Choroid plexus epithelial cell (primary cell): ENCODE results near the gene KIF19.

ENCODE experiments used
- DNase-seq: peaks from one replicate; pipeline ENCODE4 v3.0.0-alpha.2; 2010; ENCODE audit warnings: low read depth
- H3K4me3 ChIP-seq: 2 replicates; pipeline ENCODE4 v1.5.1; 2011; ENCODE audit warnings: low read depth, mild to moderate bottlenecking, control low read depth, low read length, moderate library complexity
- CTCF ChIP-seq: conservative IDR thresholded peaks from 2 replicates; pipeline ENCODE4 v1.5.1; 2011; ENCODE audit warnings: low read depth, mild to moderate bottlenecking, control low read depth, inconsistent platforms, low read length, moderate library complexity

KIF19 gene

GRCh38 chr17:74347646-74348045 is 21.6 kb downstream of the KIF19 start:
- no peak overlapping the region for H3K4me3 ChIP-seq
- no peak for DNase-seq
- TF ChIP-seq CTCF, result no peak

- no peak for TF ChIP-seq CTCF
- no peak overlapping the region for H3K4me3 ChIP-seq
- no peak for DNase-seq
Observed at GRCh38 chr17:74349120-74349519, 23.1 kb downstream of the KIF19 start.

GRCh38 chr17:74350486-74350885 is 24.5 kb downstream of the KIF19 start:
- no peak for DNase-seq
- TF ChIP-seq CTCF, result no peak

GRCh38 chr17:74351552-74352210 is 25.7 kb downstream of the KIF19 start:
- no peak for DNase-seq
- H3K4me3 ChIP-seq, result no peak overlapping the region
- TF ChIP-seq CTCF, result no peak

More at GRCh38 chr17:74350486-74350885, 24.5 kb downstream of the KIF19 start:
- no peak overlapping the region for H3K4me3 ChIP-seq

- DNase-seq, result no peak
- no peak for TF ChIP-seq CTCF
- no peak overlapping the region for H3K4me3 ChIP-seq
Observed at GRCh38 chr17:74353446-74354060, 27.5 kb downstream of the KIF19 start.

GRCh38 chr17:74354123-74354522 is 28.1 kb downstream of the KIF19 start:
- no peak for DNase-seq
- H3K4me3 ChIP-seq, result no peak overlapping the region
- peak; percentile 13 for TF ChIP-seq CTCF

GRCh38 chr17:74354561-74354960 is 28.5 kb downstream of the KIF19 start:
- H3K4me3 ChIP-seq, result no peak overlapping the region
- no peak for DNase-seq
- TF ChIP-seq CTCF, result no peak
